Measurements from ENCODE around the gene IDH3G. TPM values are rescaled to one million over a fixed set of nuclear protein-coding genes. Genes with fewer than 3 reads are reported as not detected.
A peak's percentile ranks its signal among the peaks of the same experiment; 100 is the strongest.
"Not testable (repeated sequence)": the region's sequence is repeated elsewhere in the genome, so short reads cannot be mapped to it uniquely, and the experiment has no call there.

IDH3G gene
- total RNA-seq, 5 donors from 2014 or later (not counting 1 experiment from before 2014, with no cell fraction given) = 47.7 to 54.6 (median 51.8) TPM

DNA sequence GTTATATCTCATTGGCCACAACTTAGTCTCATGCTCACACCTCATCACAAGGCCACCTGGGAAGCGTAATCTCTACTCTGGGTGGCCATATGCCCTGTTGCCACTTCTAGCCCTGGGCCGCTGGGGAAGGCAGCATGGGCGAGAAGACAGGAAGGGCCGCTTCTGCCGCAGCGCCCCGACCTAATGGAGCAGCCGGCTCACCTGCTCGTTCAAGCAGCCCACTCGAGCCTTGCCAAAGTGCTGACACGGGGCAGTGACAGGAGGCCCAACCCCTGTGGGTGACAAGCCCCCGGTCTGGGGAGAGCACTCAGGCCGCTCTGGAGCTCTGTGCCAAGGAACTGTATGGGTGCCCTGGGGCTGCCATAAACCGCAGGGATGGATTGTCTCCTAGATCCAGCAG lies 52.1 kb downstream of the IDH3G start:
- H3K4me3 ChIP-seq (ENCODE audit: control insufficient read depth in 1 of 2, extremely low read depth in 1 of 2, low read length in 1 of 2); H3K27me3 ChIP-seq (replicated peaks in 1 of 2; ENCODE audit: control insufficient read depth in 2 of 2, extremely low read depth in 1 of 2, insufficient read depth in 2 of 2, low read length in 1 of 2); ATAC-seq (replicated peaks in 1 of 4); POLR2A ChIA-PET; H3K36me3 Mint-ChIP-seq; H3K9me3 ChIP-seq; H3K27ac Mint-ChIP-seq; H3K9me3 Mint-ChIP-seq; H3K36me3 ChIP-seq (ENCODE audit: control insufficient read depth in 2 of 2, extremely low read depth in 1 of 2, insufficient read depth in 1 of 2, low read length in 1 of 2); H3K4me3 Mint-ChIP-seq; CTCF ChIA-PET; H3K27ac ChIP-seq (ENCODE audit: low read length); H3K27me3 Mint-ChIP-seq; DNase-seq: not testable (repeated sequence)
- H3K4me1 ChIP-seq (ENCODE audit: control insufficient read depth in 1 of 2, extremely low read depth in 1 of 2, insufficient read depth in 2 of 2, low read length in 2 of 2) = peaks cover 2 to 39% of the 10 kb centered on the region in 2 experiments
- peaks cover 18 to 26% (median 20%) of the 10 kb centered on the region in 3 donors for H3K4me1 Mint-ChIP-seq
- WGBS (ENCODE audit: insufficient coverage) = 96% methylated on average over 8 of the region's 14 CpGs

DNA sequence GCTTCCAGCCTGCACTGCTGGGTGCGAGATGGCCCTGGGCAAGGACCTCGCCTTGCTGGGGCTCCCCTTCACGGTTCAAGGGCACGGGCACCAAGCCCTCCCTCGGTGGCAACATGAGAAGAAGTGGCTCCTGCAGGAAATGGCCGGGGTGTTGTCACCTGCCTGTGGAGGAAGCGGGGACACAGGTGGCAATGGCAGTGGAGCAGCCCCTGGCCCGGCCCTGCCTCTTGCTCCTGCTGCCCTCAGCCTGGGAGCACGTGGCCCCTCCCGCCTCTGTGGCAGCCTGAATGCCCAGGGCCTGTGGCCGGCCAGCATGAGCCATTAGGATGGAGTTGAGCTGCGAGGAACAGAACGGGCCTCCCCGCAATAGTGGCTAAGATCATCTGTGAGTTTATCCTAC lies 52.7 kb downstream of the IDH3G start:
- Histone ChIP-seq H3K9me3 (no peaks in the 10 kb centered on the region), H3K4me1 (ENCODE audit: control insufficient read depth in 1 of 2, extremely low read depth in 1 of 2, insufficient read depth in 2 of 2, low read length in 2 of 2) (peaks cover 2 to 39% of the 10 kb centered on the region in 2 experiments), H3K27ac (ENCODE audit: low read length) (no peak overlapping the region), H3K36me3 (ENCODE audit: control insufficient read depth in 2 of 2, extremely low read depth in 1 of 2, insufficient read depth in 1 of 2, low read length in 1 of 2) (peaks cover 0 to 4% of the 10 kb centered on the region in 2 donors), H3K4me3 (ENCODE audit: control insufficient read depth in 1 of 2, extremely low read depth in 1 of 2, low read length in 1 of 2) (peak overlapping the region in 1 of 2 donors; percentile 10), H3K27me3 (replicated peaks in 1 of 2; ENCODE audit: control insufficient read depth in 2 of 2, extremely low read depth in 1 of 2, insufficient read depth in 2 of 2, low read length in 1 of 2) (peaks cover 0 to 10% of the 10 kb centered on the region in 2 experiments)
- Mint-ChIP-seq H3K4me1 (peaks cover 18 to 26% (median 20%) of the 10 kb centered on the region in 3 donors), H3K36me3 (peaks cover 3% of the 10 kb centered on the region), H3K9me3 (no peaks in the 10 kb centered on the region), H3K27ac (peak overlapping the region in 1 of 2 donors; percentile 61), H3K27me3 (peaks cover 4 to 8% of the 10 kb centered on the region in 2 donors), H3K4me3 (peak overlapping the region in 1 of 3 donors; percentile 74)
- CTCF ChIA-PET = no interaction called here
- DNase-seq (no peak), ATAC-seq (replicated peaks in 1 of 4) (no peak)
- 59% methylated on average over 4 of the region's 14 CpGs for WGBS (ENCODE audit: insufficient coverage)
- POLR2A ChIA-PET = no interaction called here

DNA sequence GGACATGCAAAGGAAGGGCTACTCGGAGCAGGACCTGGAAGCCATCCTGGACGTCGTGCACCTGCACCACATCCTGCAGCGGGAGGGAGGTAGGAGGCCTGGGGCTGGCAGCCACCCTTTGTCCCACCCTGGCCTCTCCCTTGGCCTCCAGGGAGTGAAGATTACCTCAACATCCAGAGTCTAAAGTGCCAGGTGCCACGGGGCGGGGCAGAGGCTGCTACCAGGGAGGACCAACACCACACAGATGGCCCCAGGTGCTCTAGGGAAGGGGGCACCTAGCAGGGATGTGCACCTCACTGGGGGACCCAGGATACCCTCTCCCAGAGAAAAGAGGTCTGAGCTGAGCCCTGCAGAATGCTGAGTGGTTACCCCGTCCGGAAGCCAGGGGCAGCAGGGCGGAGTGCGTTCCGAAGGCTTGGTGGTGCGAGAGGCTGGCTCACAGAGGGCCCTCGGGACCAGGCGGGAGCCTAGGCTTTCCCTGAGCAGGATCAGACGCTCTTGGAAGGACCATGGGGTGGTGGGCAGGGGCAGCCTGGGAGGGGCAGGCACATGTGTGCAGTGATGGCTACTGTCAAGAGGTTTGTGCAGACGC lies 53.4 kb downstream of the IDH3G start:
- Mint-ChIP-seq H3K4me1 (peaks cover 18 to 27% (median 20%) of the 10 kb centered on the region in 3 donors), H3K27ac (peak overlapping the region; percentile 80 to 90), H3K36me3 (peaks cover 3% of the 10 kb centered on the region), H3K27me3 (peaks cover 1 to 5% of the 10 kb centered on the region in 2 donors), H3K4me3 (peak overlapping the region in 2 of 3 donors; percentile 14 to 74), H3K9me3 (no peaks in the 10 kb centered on the region)
- CTCF ChIA-PET = no interaction called here
- H3K9me3 ChIP-seq = no peaks in the 10 kb centered on the region
- 96% methylated on average over 8 of the region's 16 CpGs for WGBS (ENCODE audit: insufficient coverage)
- peak overlapping the region; percentile 12 to 30 for H3K4me3 ChIP-seq (ENCODE audit: control insufficient read depth in 1 of 2, extremely low read depth in 1 of 2, low read length in 1 of 2)
- H3K27me3 ChIP-seq (replicated peaks in 1 of 2; ENCODE audit: control insufficient read depth in 2 of 2, extremely low read depth in 1 of 2, insufficient read depth in 2 of 2, low read length in 1 of 2) = peaks cover 0 to 10% of the 10 kb centered on the region in 2 experiments
- H3K36me3 ChIP-seq (ENCODE audit: control insufficient read depth in 2 of 2, extremely low read depth in 1 of 2, insufficient read depth in 1 of 2, low read length in 1 of 2) = peaks cover 2 to 6% of the 10 kb centered on the region in 2 donors
- H3K27ac ChIP-seq (ENCODE audit: low read length) = no peak overlapping the region
- no peak for DNase-seq
- POLR2A ChIA-PET = no interaction called here
- no peak for ATAC-seq (replicated peaks in 1 of 4)
- peaks cover 2 to 39% of the 10 kb centered on the region in 2 experiments for H3K4me1 ChIP-seq (ENCODE audit: control insufficient read depth in 1 of 2, extremely low read depth in 1 of 2, insufficient read depth in 2 of 2, low read length in 2 of 2)

DNA sequence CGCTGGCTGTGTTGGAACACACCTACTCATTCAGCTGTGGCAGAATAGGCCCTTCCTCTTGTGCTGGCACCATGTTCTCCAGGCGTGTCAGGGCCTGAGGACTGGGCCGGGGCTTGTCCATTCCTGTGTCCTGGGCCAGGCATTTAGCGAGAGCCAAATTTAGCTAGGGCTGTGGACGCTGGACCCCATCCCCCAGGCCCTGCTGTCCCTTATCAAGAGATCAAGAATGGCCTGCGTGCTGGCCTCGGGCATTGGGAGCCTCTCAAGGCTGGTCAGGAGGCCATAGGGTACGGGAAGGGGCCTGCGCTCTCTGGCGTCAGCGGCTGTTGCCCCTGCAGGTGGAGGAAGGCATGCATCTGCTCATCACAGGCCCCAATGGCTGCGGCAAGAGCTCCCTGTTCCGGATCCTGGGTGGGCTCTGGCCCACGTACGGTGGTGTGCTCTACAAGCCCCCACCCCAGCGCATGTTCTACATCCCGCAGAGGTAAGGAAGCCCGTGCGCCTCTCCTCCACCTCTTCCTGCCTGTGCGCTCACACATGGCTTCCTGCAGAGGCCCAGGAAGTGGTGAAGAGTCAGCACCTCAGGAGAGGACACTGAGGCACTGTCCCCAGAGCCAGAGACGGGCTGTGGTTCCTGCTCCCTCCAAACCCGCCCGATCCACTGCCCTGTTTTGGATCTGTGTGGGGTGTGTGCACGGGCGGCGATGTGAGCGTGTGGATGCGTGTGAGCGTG lies 54.3 kb downstream of the IDH3G start:
- Mint-ChIP-seq H3K9me3 (no peaks in the 10 kb centered on the region), H3K27me3 (peaks cover 1 to 4% of the 10 kb centered on the region in 2 donors), H3K4me1 (peaks cover 18 to 34% (median 26%) of the 10 kb centered on the region in 3 donors), H3K27ac (peak overlapping the region; percentile 80 to 90), H3K36me3 (peaks cover 10% of the 10 kb centered on the region), H3K4me3 (peak overlapping the region; percentile 9 to 74 (median 14))
- Histone ChIP-seq H3K27ac (ENCODE audit: low read length) (peak overlapping the region; percentile 23), H3K27me3 (replicated peaks in 1 of 2; ENCODE audit: control insufficient read depth in 2 of 2, extremely low read depth in 1 of 2, insufficient read depth in 2 of 2, low read length in 1 of 2) (peaks cover 0 to 10% of the 10 kb centered on the region in 2 experiments), H3K36me3 (ENCODE audit: control insufficient read depth in 2 of 2, extremely low read depth in 1 of 2, insufficient read depth in 1 of 2, low read length in 1 of 2) (peaks cover 2 to 6% of the 10 kb centered on the region in 2 donors), H3K4me1 (ENCODE audit: control insufficient read depth in 1 of 2, extremely low read depth in 1 of 2, insufficient read depth in 2 of 2, low read length in 2 of 2) (peaks cover 2 to 44% of the 10 kb centered on the region in 2 experiments), H3K4me3 (ENCODE audit: control insufficient read depth in 1 of 2, extremely low read depth in 1 of 2, low read length in 1 of 2) (peak overlapping the region; percentile 12 to 19), H3K9me3 (no peaks in the 10 kb centered on the region)
- CTCF ChIA-PET = no interaction called here
- 27% methylated on average over 5 of the region's 29 CpGs for WGBS (ENCODE audit: insufficient coverage)
- ATAC-seq (replicated peaks in 1 of 4) (peak; percentile 89 to 94 (median 91)), DNase-seq (peak in 13 of 35 experiments; percentile 4 to 48 (median 20))
- POLR2A ChIA-PET = no interaction called here

DNA sequence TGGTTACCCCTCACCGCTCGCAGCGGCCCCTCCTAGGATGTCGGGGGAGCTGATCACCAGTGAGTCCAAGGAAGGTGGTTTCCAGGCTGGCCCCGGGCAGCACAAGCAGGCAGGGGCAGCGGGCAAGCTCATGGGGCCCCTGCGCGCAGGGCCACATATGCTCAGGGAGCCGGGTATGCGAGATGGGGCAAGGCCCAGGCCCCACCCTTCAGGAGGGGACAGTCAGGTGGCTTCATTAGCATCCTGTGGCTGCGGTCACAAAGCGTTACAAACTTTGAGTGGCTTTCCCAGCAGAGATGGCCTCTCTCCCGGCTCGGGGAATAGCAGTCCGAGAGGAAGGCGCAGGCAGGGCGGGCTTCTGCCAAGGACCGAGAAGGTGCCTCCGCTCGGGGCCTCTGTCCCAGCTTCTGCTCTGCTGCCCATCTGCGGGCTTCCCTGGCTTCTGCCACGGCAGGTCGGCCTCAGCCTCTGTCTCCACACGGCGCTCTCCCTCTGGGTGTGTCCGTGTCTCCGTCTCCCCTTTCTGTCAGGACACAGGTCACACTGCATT lies 56.0 kb downstream of the IDH3G start:
- H3K27ac ChIP-seq (ENCODE audit: low read length) = no peak overlapping the region
- no peak overlapping the region for H3K4me3 ChIP-seq (ENCODE audit: control insufficient read depth in 1 of 2, extremely low read depth in 1 of 2, low read length in 1 of 2)
- Mint-ChIP-seq H3K27ac (no peak overlapping the region), H3K36me3 (peaks cover 12% of the 10 kb centered on the region), H3K4me1 (peaks cover 18 to 32% (median 22%) of the 10 kb centered on the region in 3 donors), H3K9me3 (no peaks in the 10 kb centered on the region), H3K4me3 (no peak overlapping the region), H3K27me3 (no peaks in the 10 kb centered on the region)
- WGBS (ENCODE audit: insufficient coverage) = 91% methylated on average over 9 of the region's 27 CpGs
- ChIA-PET CTCF (no interaction called here), POLR2A (no interaction called here)
- ATAC-seq (replicated peaks in 1 of 4) = no peak
- no peak for DNase-seq
- H3K9me3 ChIP-seq = no peaks in the 10 kb centered on the region
- peaks cover 2 to 34% of the 10 kb centered on the region in 2 experiments for H3K4me1 ChIP-seq (ENCODE audit: control insufficient read depth in 1 of 2, extremely low read depth in 1 of 2, insufficient read depth in 2 of 2, low read length in 2 of 2)
- H3K36me3 ChIP-seq (ENCODE audit: control insufficient read depth in 2 of 2, extremely low read depth in 1 of 2, insufficient read depth in 1 of 2, low read length in 1 of 2) = peaks cover 2 to 6% of the 10 kb centered on the region in 2 donors
- H3K27me3 ChIP-seq (replicated peaks in 1 of 2; ENCODE audit: control insufficient read depth in 2 of 2, extremely low read depth in 1 of 2, insufficient read depth in 2 of 2, low read length in 1 of 2) = no peaks in the 10 kb centered on the region

DNA sequence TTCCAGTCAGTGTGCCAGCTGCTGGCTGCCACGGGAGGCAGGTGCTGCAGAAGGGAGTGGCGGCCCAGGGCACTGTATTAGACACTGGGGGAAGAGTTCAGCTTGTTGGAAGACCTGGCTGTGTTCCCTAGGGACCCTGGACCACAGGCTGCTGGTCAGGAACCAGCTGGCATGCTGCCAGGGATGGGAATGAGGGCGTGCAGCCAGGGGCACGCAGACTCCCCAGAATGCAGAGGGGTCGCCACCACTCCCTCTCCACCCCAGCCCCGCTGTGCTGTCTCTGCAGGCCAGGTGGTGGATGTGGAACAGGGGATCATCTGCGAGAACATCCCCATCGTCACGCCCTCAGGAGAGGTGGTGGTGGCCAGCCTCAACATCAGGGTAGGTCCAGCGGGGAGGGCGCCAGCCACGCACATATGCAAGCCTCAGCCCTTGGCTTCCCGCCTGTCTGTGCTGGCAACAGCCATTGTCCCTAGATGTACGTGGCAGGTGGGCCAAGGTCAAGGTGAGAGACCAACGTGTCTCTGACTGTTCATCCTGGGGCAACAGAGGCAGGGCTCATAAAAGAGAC lies 57.2 kb downstream of the IDH3G start:
- peaks cover 2 to 6% of the 10 kb centered on the region in 2 donors for H3K36me3 ChIP-seq (ENCODE audit: control insufficient read depth in 2 of 2, extremely low read depth in 1 of 2, insufficient read depth in 1 of 2, low read length in 1 of 2)
- CTCF ChIA-PET = no interaction called here
- H3K27ac Mint-ChIP-seq = no peak overlapping the region

More for the DNA sequence above, 57.2 kb downstream of the IDH3G start:
- no peak overlapping the region for H3K27ac ChIP-seq (ENCODE audit: low read length)
- H3K4me1 ChIP-seq (ENCODE audit: control insufficient read depth in 1 of 2, extremely low read depth in 1 of 2, insufficient read depth in 2 of 2, low read length in 2 of 2) = peaks cover 2 to 34% of the 10 kb centered on the region in 2 experiments
- DNase-seq = no peak
- H3K36me3 Mint-ChIP-seq = peaks cover 14% of the 10 kb centered on the region
- 97% methylated on average over 5 of the region's 15 CpGs for WGBS (ENCODE audit: insufficient coverage)
- no peak overlapping the region for H3K4me3 Mint-ChIP-seq
- H3K4me3 ChIP-seq (ENCODE audit: control insufficient read depth in 1 of 2, extremely low read depth in 1 of 2, low read length in 1 of 2) = no peak overlapping the region
- ATAC-seq (replicated peaks in 1 of 4) = no peak
- H3K27me3 ChIP-seq (replicated peaks in 1 of 2; ENCODE audit: control insufficient read depth in 2 of 2, extremely low read depth in 1 of 2, insufficient read depth in 2 of 2, low read length in 1 of 2) = no peaks in the 10 kb centered on the region
- no peaks in the 10 kb centered on the region for H3K27me3 Mint-ChIP-seq
- H3K4me1 Mint-ChIP-seq = peaks cover 18 to 33% (median 22%) of the 10 kb centered on the region in 3 donors
- H3K9me3 ChIP-seq = no peaks in the 10 kb centered on the region
- peaks cover 0 to under 1% (median under 1%) of the 10 kb centered on the region in 3 donors for H3K9me3 Mint-ChIP-seq
- POLR2A ChIA-PET = no interaction called here

All from T-cell (primary cell).